ENCODE data around the gene NUBP2.

The NUBP2 gene

GRCh38 chr16:1812732-1813163 is 30.0 kb downstream of the NUBP2 start:
- DNase-seq = no peak

- DNase-seq = no peak
Observed at GRCh38 chr16:1815461-1815860, 32.7 kb downstream of the NUBP2 start.

- no peak for DNase-seq
Observed at GRCh38 chr16:1816396-1817275, 33.9 kb downstream of the NUBP2 start.

- DNase-seq = no peak
Observed at GRCh38 chr16:1817276-1817589, 34.5 kb downstream of the NUBP2 start.

- DNase-seq = no peak
Observed at GRCh38 chr16:1817716-1818115, 35.0 kb downstream of the NUBP2 start.

- no peak for DNase-seq
Observed at GRCh38 chr16:1818204-1818872, 35.6 kb downstream of the NUBP2 start.

- no peak for DNase-seq
Observed at GRCh38 chr16:1818873-1819525, 36.2 kb downstream of the NUBP2 start.

GRCh38 chr16:1819611-1820010 is 36.9 kb downstream of the NUBP2 start:
- no peak for DNase-seq

GRCh38 chr16:1820096-1820945 is 37.6 kb downstream of the NUBP2 start:
- no peak for DNase-seq

GRCh38 chr16:1820946-1821290 is 38.2 kb downstream of the NUBP2 start:
- no peak for DNase-seq

GRCh38 chr16:1821861-1822611 is 39.3 kb downstream of the NUBP2 start:
- DNase-seq = no peak

GRCh38 chr16:1822801-1823200 is 40.0 kb downstream of the NUBP2 start:
- no peak for DNase-seq

GRCh38 chr16:1823821-1824220 is 41.1 kb downstream of the NUBP2 start:
- DNase-seq = no peak

- no peak for DNase-seq
Observed at GRCh38 chr16:1825381-1825863, 42.7 kb downstream of the NUBP2 start.

GRCh38 chr16:1825864-1826690 is 43.3 kb downstream of the NUBP2 start:
- DNase-seq = no peak

- peak; percentile 32 for DNase-seq
Observed at GRCh38 chr16:1826691-1827573, 44.2 kb downstream of the NUBP2 start, which contains the start of the genes FAHD1 and HAGH. TSS of gene FAHD1 (plus strand) at chr16:1827206. CDS start at chr16:1827239, 33 bp downstream. TSS of gene HAGH (minus strand) at chr16:1826825. CDS start at chr16:1826787, 38 bp downstream.

GRCh38 chr16:1828645-1829410 is 46.1 kb downstream of the NUBP2 start:
- no peak for DNase-seq

- DNase-seq = no peak
Observed at GRCh38 chr16:1830213-1830612, 47.5 kb downstream of the NUBP2 start.

Measured in SIG-M5 (cell line).